OCI-LY3 (cell line): ENCODE results near the gene TIMM8A.
A peak's percentile ranks its signal among the peaks of the same experiment; 100 is the strongest.

Experiments used
- H2AFZ ChIP-seq: fragments of 200-600, 300-600 bp; shearing (Covaris generic); 2 replicates; pipeline ENCODE4 v1.6.0; 2014; ENCODE audit warnings: antibody characterized with exemption, low read depth, low read length
- H3K27ac ChIP-seq: fragments of 200-600, 300-600 bp; sonication (generic); 2 replicates; pipeline ENCODE4 v1.5.1; 2014; ENCODE audit warnings: mild to moderate bottlenecking, low read length, moderate library complexity, mixed read lengths
- H3K27me3 ChIP-seq: fragments of 200-600, 300-600 bp; sonication (generic); 2 replicates; pipeline ENCODE4 v1.6.1; 2014; ENCODE audit warnings: low read depth, low read length, mixed read lengths
- H3K36me3 ChIP-seq: fragments of 200-600, 300-600 bp; sonication (generic); replicated peaks from 2 replicates; pipeline ENCODE3; 2014; ENCODE audit warnings: low read depth, low read length, mixed read lengths
- H3K4me1 ChIP-seq: fragments of 300-600, 200-600 bp; sonication (generic); 2 replicates; pipeline ENCODE4 v1.6.1; 2014; ENCODE audit warnings: low read length, mixed read lengths
- H3K4me2 ChIP-seq: fragments of 200-600, 300-600 bp; sonication (generic); 2 replicates; pipeline ENCODE4 v1.6.1; 2014; ENCODE audit warnings: low read length, mixed read lengths
- H3K4me3 ChIP-seq: fragments of 300-600, 200-600 bp; sonication (generic); 2 replicates; pipeline ENCODE4 v1.5.1; 2014; ENCODE audit warnings: antibody characterized with exemption, mild to moderate bottlenecking, low read length, moderate library complexity
- H3K79me2 ChIP-seq: fragments of 300-600, 200-600 bp; shearing (Covaris generic); 2 replicates; pipeline ENCODE4 v1.6.1; 2014; ENCODE audit warnings: mild to moderate bottlenecking, low read length, mixed read lengths
- H3K9ac ChIP-seq: fragments of 300-600, 200-600 bp; shearing (Covaris generic); 2 replicates; pipeline ENCODE4 v1.6.0; 2014; ENCODE audit warnings: mild to moderate bottlenecking, low read length, moderate library complexity
- H3K9me3 ChIP-seq: fragments of 200-600, 300-600 bp; shearing (Covaris generic); 2 replicates; pipeline ENCODE4 v1.6.1; 2014; ENCODE audit warnings: low read length, mixed read lengths; ENCODE audit not compliant: insufficient read depth
- H4K20me1 ChIP-seq: fragments of 200-600, 300-600 bp; sonication (generic); 2 replicates; pipeline ENCODE4 v1.6.1; 2016; ENCODE audit warnings: low read length, mixed read lengths; ENCODE audit not compliant: insufficient read depth
- CTCF ChIP-seq: fragments of 200-600, 300-600 bp; sonication (generic); IDR thresholded peaks from 2 replicates; pipeline ENCODE4 v1.5.1; 2014; ENCODE audit warnings: antibody characterized with exemption, low read length, low read depth
- EZH2phosphoT487 ChIP-seq: fragments of 200-600 bp; shearing (Covaris generic); IDR thresholded peaks from 2 replicates; pipeline ENCODE4 v1.6.1; 2018; ENCODE audit warnings: antibody characterized with exemption, mixed run types, low read depth

The TIMM8A gene

GRCh38 chrX:101393530-101394305, 45.2 kb upstream of the TIMM8A start:
- Histone ChIP-seq H2AFZ (no peak overlapping the region), H3K27me3 (no peaks in the 10 kb centered on the region), H3K9me3 (no peaks in the 10 kb centered on the region), H3K9ac (no peak overlapping the region), H3K4me3 (no peak overlapping the region), H3K27ac (peak overlapping the region; percentile 8; the same call in 1 of the 2 replicates), H3K36me3 (peaks cover 30% of the 10 kb centered on the region), H3K4me1 (peaks cover 26% of the 10 kb centered on the region), H4K20me1 (no peaks in the 10 kb centered on the region), H3K4me2 (peak overlapping the region; percentile 17; the same call in 1 of the 2 replicates), H3K79me2 (peaks cover 32% of the 10 kb centered on the region)
- TF ChIP-seq CTCF, result no peak
- TF ChIP-seq EZH2phosphoT487, result no peak

- H3K9me3 ChIP-seq, result no peaks in the 10 kb centered on the region
- peaks cover 28% of the 10 kb centered on the region for H3K4me1 ChIP-seq
- peak overlapping the region; percentile 78 for H3K4me2 ChIP-seq
- H3K27ac ChIP-seq, result peak overlapping the region; percentile 75
- H4K20me1 ChIP-seq, result no peaks in the 10 kb centered on the region
- no peak overlapping the region for H2AFZ ChIP-seq
- H3K36me3 ChIP-seq, result peaks cover 30% of the 10 kb centered on the region
- H3K9ac ChIP-seq, result peak overlapping the region; percentile 96
- TF ChIP-seq CTCF (no peak), EZH2phosphoT487 (no peak)
- H3K79me2 ChIP-seq, result peaks cover 33% of the 10 kb centered on the region
- H3K27me3 ChIP-seq, result no peaks in the 10 kb centered on the region
- peak overlapping the region; percentile 94 for H3K4me3 ChIP-seq
These were observed 43.3 kb upstream of the TIMM8A start for GRCh38 chrX:101391831-101392230.

- no peaks in the 10 kb centered on the region for H3K27me3 ChIP-seq
- H3K9me3 ChIP-seq, result no peaks in the 10 kb centered on the region
- H4K20me1 ChIP-seq, result no peaks in the 10 kb centered on the region
- H3K36me3 ChIP-seq, result peaks cover 30% of the 10 kb centered on the region
- H3K9ac ChIP-seq, result peak within 1 kb of the TSS; percentile 96
- H3K4me1 ChIP-seq, result peaks cover 34% of the 10 kb centered on the region
- peak within 1 kb of the TSS; percentile 92 for H3K4me2 ChIP-seq
- peak within 1 kb of the TSS; percentile 94 for H3K4me3 ChIP-seq
- TF ChIP-seq EZH2phosphoT487 (no peak), CTCF (peak; percentile 63)
- peak within 1 kb of the TSS; percentile 92 for H2AFZ ChIP-seq
- H3K27ac ChIP-seq, result peak within 1 kb of the TSS; percentile 75
- H3K79me2 ChIP-seq, result peaks cover 41% of the 10 kb centered on the region
These were observed 42.4 kb upstream of the TIMM8A start, which contains the start of gene RPL36A for GRCh38 chrX:101390664-101391525. Gene RPL36A (plus strand): TSS chrX:101391011. CDS start chrX:101391044, 33 bp downstream.

- Histone ChIP-seq H3K79me2 (peaks cover 60% of the 10 kb centered on the region), H3K9ac (no peak overlapping the region), H4K20me1 (no peaks in the 10 kb centered on the region), H2AFZ (no peak overlapping the region), H3K27ac (no peak overlapping the region), H3K4me3 (no peak overlapping the region), H3K4me2 (no peak overlapping the region), H3K4me1 (peaks cover 42% of the 10 kb centered on the region), H3K36me3 (peaks cover 22% of the 10 kb centered on the region), H3K9me3 (no peaks in the 10 kb centered on the region), H3K27me3 (no peaks in the 10 kb centered on the region)
- TF ChIP-seq EZH2phosphoT487 (no peak), CTCF (no peak)
These were observed 40.1 kb upstream of the TIMM8A start for GRCh38 chrX:101388604-101389003.
